Pancreas (tissue), 10 donors: ENCODE measurements around the gene PUM2. TPM values are rescaled to one million over a fixed set of nuclear protein-coding genes. Genes with fewer than 3 reads are reported as not detected.

Experiments
- ATAC-seq, 4 donors: fragments of 200-7000 bp; cut with Tn5 transposase; one replicate each; pipeline versions ENCODE4 v1.8.0 to v1.9.1; 2020; ENCODE audit warnings: mild to moderate bottlenecking in 4 of 4, moderate library complexity in 4 of 4
- DNase-seq, 6 donors: peaks; one replicate each; pipeline ENCODE4 v3.0.0-alpha.2; 2020
- FAIRE-seq: peaks from 2 replicates; lab custom pipeline; 2012; peaks lifted over from hg19 to GRCh38; lab: Jason Lieb, UNC
- H3K27ac ChIP-seq, 4 donors: fragments of 200-600 bp; sonication (generic); 1 replicate in 3 of 4; 2 replicates in 1 of 4; pipeline versions ENCODE4 v1.5.0 to v1.8.0; 2020
- H3K27me3 ChIP-seq, 4 donors: fragments of 200-600 bp; one replicate each; pipeline ENCODE4 v1.8.0; 2021
- H3K36me3 ChIP-seq, 3 donors: fragments of 200-600 bp; sonication (generic) in 1 of 3; one replicate each; pipeline versions ENCODE4 v1.5.0 to v1.8.0; 2020 to 2021
- H3K4me1 ChIP-seq, 3 donors: fragments of 200-600 bp; one replicate each; pipeline ENCODE4 v1.8.0; 2021
- H3K4me3 ChIP-seq, 4 donors: fragments of 200-600 bp; sonication (generic) in 2 of 4; one replicate each; pipeline versions ENCODE4 v1.5.0 to v1.8.0; 2020 to 2021
- H3K9me3 ChIP-seq, 4 donors: fragments of 200-600 bp; one replicate each; pipeline ENCODE4 v1.8.0; 2021
- WGBS, 2 donors: extraction: QIAGEN DNeasy Blood & Tissue Kit; methylation state at CpG; one replicate each; pipeline ENCODE4 v1.1.7; 2013; 5-methylcytosine and 5-hydroxymethylcytosine counted together
- intact Hi-C, 3 donors: fragments of 100-400 bp; cut with DNase I; formaldehyde crosslinking; loops; one replicate each; pipeline versions ENCODE4 v1.11.1 to v1.14.2; 2022
- polyA plus RNA-seq, 2 donors: library from polyadenylated mRNA; stranded (reverse); fragments of 200-250 nt; gene quantifications; one replicate each; pipeline ENCODE4 v1.2.3, GENCODE V29; 2013
- total RNA-seq, 6 donors: library from RNA; stranded (reverse); fragmentation: NEBNext Ultra II Directional in 4 of 6; extraction: Animal tissue kit (Norgen Biotek cat#: 25700) in 4 of 6; gene quantifications; one replicate each; pipeline versions ENCODE4 v1.2.1 to v1.2.4, GENCODE V29; 2021 to 2023
- TF ChIP-seq, protein P1 (sequence below), 4 donors: fragments of 200-600 bp; sonication (generic) in 3 of 4; IDR thresholded peaks; one replicate each; pipeline versions ENCODE4 v1.5.0 to v1.8.0; 2021; ENCODE audit warnings: antibody characterized with exemption in 4 of 4
- donor health status: healthy with polysubstance abuse.
- donor health status: DM: no; HTN: no; CAD: no; lungs with moderate emphysema.
- donor health status: DM: no; HTN: no; CAD: no.
- donor health status: control.
- donor health status: control.
- donor health status: Bipolar disorder and iron deficiency.
- donor health status: DM: yes; HTN: yes; CAD: no.
- donor health status: DM: no; HTN: no; CAD: no.
- donor health status: DM: no; HTN: no; CAD: no.
- donor health status: DM: yes; HTN: yes; CAD: no.

The PUM2 gene
- total and polyA plus RNA-seq, 8 donors: 17.0 to 70.2 (median 40.8) TPM

DNA sequence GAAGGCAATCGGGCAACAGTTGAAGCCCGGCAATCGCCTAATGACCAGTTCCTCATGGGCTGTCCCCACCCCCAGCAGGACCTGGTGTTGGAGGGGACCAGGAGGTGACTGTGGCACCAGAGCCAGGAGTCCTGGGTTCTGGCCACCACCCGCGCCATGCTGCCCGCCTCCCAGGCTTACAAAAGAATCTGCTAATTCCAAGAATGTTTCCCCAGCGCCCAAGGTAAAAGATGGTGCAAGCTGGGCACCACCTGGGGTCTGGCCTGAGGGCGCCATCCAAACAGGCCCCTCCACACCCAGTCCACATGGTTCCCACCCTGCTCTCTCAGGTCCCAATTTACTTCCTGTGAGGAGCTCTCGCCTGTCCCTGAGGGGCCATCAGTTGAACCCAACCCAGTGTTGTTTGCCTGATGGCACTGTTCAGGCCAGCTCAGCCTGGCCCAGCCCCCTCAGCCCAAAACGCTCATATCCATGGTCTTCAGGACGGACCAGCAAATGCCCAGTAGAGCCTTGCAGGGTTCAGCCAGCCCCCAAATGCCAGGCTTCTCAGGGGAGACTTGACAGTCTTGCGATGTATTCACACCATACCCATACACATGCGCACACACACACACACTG, 130.8 kb downstream of the PUM2 start:
- Histone ChIP-seq H3K27me3 (no peaks in the 10 kb centered on the region), H3K4me1 (no peaks in the 10 kb centered on the region), H3K27ac (no peak overlapping the region), H3K4me3 (no peak overlapping the region), H3K9me3 (no peaks in the 10 kb centered on the region), H3K36me3 (no peaks in the 10 kb centered on the region)
- intact Hi-C loops: no loop called here
- FAIRE-seq (no peak), ATAC-seq (no peak), DNase-seq (peak in 1 of 6 donors; percentile 34)
- 96 to 97% methylated on average over 13 of the region's 13 CpGs for WGBS, 2 donors
- TF ChIP-seq, protein P1, sequence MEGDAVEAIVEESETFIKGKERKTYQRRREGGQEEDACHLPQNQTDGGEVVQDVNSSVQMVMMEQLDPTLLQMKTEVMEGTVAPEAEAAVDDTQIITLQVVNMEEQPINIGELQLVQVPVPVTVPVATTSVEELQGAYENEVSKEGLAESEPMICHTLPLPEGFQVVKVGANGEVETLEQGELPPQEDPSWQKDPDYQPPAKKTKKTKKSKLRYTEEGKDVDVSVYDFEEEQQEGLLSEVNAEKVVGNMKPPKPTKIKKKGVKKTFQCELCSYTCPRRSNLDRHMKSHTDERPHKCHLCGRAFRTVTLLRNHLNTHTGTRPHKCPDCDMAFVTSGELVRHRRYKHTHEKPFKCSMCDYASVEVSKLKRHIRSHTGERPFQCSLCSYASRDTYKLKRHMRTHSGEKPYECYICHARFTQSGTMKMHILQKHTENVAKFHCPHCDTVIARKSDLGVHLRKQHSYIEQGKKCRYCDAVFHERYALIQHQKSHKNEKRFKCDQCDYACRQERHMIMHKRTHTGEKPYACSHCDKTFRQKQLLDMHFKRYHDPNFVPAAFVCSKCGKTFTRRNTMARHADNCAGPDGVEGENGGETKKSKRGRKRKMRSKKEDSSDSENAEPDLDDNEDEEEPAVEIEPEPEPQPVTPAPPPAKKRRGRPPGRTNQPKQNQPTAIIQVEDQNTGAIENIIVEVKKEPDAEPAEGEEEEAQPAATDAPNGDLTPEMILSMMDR (IDR thresholded peaks at IDR 0.05): no peak

DNA sequence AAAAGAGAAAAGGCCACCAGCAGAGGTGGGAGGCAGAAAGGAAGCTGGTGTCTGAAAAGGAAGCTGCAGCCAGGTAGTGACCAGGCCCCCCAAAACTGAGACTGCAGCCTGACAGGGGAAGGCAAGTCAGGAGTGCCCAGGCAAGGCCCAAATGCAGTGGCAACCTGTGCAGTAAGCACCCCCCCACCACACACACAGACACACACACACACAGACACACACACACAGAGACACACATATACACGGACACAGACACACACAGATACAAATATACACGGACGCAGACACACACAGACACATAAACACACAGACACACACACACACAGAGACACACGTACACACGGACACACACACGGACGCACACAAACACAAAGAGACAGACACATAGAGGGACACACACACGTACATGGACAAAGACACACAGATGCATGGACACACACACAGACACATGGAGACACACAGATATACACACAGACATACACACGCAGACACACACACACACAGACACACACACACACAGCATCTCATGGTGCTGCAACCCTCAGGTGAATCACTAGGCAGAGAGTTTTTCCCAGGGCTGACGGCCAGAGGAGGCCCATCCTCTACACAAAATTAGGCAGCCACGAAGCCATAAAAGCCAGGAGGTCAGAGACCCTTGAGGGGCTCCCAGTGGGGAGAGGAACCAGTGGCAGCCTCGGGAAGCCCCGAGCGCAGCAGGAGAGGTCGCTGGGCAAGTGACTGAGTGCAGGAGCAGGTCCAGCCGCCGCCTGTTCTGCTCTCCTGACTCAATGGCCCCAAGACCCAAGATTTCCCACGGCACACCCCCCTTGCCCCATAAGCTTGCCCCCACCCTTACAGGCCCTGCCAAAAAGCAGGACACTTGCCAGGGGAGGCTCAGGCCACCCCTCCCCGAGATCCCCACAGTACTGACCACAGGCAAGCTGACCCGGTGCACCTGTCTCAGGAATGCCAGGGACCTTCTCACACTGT, 132.0 kb downstream of the PUM2 start:
- WGBS, 2 donors: 88 to 89% methylated on average over 20 of the region's 20 CpGs
- DNase-seq: peak in 2 of 6 donors; percentile 3 to 34
- intact Hi-C loops: no loop called here
- Histone ChIP-seq H3K36me3 (no peaks in the 10 kb centered on the region), H3K27me3 (no peaks in the 10 kb centered on the region), H3K27ac (no peak overlapping the region), H3K4me3 (no peak overlapping the region), H3K9me3 (no peaks in the 10 kb centered on the region), H3K4me1 (no peaks in the 10 kb centered on the region)
- TF ChIP-seq, protein P1 (IDR thresholded peaks at IDR 0.05): no peak
- ATAC-seq: no peak
- FAIRE-seq: no peak

DNA sequence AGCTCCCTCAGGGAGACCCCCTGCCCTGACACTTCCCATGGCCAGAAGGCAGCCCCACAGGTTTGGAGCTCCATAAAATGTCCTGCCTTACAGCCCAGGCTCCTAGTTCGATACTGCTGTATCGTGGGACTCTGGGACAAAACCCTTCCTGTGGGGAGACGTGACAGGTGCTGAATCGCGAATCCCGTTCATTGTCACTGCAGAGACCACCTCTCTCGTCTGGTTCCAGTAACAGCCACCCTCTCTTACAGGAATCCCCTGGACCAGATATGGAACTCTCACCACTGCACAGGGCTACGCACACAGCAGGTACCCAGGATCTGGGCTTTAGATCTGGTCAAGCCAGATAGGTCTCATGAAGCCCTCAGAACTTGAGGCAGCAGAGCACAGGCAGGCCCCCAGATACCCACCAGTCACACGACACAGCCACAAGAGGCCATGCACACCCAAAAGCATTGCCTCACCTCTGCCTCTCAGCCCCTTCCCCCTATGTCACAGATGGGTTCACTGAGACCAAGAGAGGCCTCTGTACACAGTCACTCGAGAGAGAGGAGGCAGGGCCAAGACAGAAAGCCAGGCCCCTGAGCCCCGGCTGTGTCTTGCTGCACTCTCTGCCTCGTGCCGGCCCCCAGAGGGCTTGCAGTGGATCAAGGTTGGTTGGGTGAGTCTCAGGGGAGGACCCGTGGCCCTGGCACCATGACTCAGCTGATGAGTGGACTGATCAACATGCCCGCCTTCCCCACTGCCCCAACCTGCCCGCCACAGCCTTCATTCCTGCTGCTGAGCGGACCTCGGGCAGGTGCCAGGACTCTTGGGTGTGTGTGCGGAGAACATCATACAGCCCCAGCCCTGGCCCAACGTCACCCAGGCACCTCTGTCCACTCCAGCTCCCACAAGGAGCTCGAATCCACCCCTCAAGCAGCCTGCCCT, 133.3 kb downstream of the PUM2 start:
- ATAC-seq (peak in 2 of 4 donors; percentile 24), DNase-seq (peak in 1 of 6 donors; percentile 55), FAIRE-seq (no peak)
- WGBS, 2 donors: 89 to 96% methylated on average over 21 of the region's 21 CpGs
- TF ChIP-seq, protein P1 (IDR thresholded peaks at IDR 0.05): no peak
- intact Hi-C loops: no loop called here
- Histone ChIP-seq H3K27ac (no peak overlapping the region), H3K4me1 (no peaks in the 10 kb centered on the region), H3K9me3 (no peaks in the 10 kb centered on the region), H3K4me3 (no peak overlapping the region), H3K27me3 (no peaks in the 10 kb centered on the region), H3K36me3 (no peaks in the 10 kb centered on the region)

- 88 to 95% methylated on average over 22 of the region's 22 CpGs for WGBS, 2 donors
- no peak for FAIRE-seq
Observed at GRCh38 chr2:20216130-20217025, 134.3 kb downstream of the PUM2 start.

More at GRCh38 chr2:20216130-20217025, 134.3 kb downstream of the PUM2 start:
- Histone ChIP-seq H3K4me3 (no peak overlapping the region), H3K27ac (no peak overlapping the region), H3K36me3 (no peaks in the 10 kb centered on the region), H3K4me1 (no peaks in the 10 kb centered on the region), H3K27me3 (no peaks in the 10 kb centered on the region), H3K9me3 (no peaks in the 10 kb centered on the region)
- TF ChIP-seq, protein P1 (IDR thresholded peaks at IDR 0.05): no peak
- intact Hi-C loops: no loop called here
- ATAC-seq (no peak), DNase-seq (peak in 1 of 6 donors; percentile 44)
